Suprapubic skin (tissue), 4 donors: ENCODE results near the gene EXPH5.

Source experiments
- EP300 ChIP-seq: sonication (generic); formaldehyde crosslinking; IDR thresholded peaks from one replicate; pipeline ENCODE4 v1.6.1; 2017; ENCODE audit warnings: antibody characterized with exemption
- POLR2AphosphoS5 ChIP-seq, 3 donors: sonication (generic); formaldehyde crosslinking; IDR thresholded peaks; one replicate each; pipeline ENCODE4 v1.6.1; 2017; ENCODE audit warnings: antibody characterized with exemption in 3 of 3
- TF ChIP-seq, protein P1 (sequence below), 2 donors: fragments of 200-600 bp in 1 of 2; fragments of 450-650 bp in 1 of 2; sonication (generic) in 1 of 2; IDR thresholded peaks; one replicate each; pipeline ENCODE4 v1.5.1; 2016 to 2019; ENCODE audit warnings: antibody characterized with exemption in 2 of 2, mild to moderate bottlenecking in 1 of 2, moderate library complexity in 1 of 2

DNA sequence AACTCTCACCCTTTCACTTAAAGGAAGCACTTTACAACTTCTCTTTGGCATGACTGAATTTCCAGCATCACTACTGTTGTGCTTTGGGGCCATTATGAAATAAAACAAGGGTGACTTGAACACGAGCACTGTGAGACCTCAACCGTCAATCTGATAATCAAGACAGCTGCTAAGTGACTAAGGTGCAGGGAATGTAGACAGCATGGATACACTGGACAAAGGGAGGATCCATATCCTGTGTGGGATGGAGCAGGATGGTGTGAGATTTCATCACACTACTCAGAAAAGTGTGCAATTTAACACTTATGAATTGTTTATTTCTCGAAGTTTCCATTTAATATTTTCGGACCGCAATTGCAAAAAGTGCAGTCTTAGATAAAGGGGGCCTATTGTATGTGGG lies 16.1 kb upstream of the EXPH5 start:
- TF ChIP-seq, protein P1, sequence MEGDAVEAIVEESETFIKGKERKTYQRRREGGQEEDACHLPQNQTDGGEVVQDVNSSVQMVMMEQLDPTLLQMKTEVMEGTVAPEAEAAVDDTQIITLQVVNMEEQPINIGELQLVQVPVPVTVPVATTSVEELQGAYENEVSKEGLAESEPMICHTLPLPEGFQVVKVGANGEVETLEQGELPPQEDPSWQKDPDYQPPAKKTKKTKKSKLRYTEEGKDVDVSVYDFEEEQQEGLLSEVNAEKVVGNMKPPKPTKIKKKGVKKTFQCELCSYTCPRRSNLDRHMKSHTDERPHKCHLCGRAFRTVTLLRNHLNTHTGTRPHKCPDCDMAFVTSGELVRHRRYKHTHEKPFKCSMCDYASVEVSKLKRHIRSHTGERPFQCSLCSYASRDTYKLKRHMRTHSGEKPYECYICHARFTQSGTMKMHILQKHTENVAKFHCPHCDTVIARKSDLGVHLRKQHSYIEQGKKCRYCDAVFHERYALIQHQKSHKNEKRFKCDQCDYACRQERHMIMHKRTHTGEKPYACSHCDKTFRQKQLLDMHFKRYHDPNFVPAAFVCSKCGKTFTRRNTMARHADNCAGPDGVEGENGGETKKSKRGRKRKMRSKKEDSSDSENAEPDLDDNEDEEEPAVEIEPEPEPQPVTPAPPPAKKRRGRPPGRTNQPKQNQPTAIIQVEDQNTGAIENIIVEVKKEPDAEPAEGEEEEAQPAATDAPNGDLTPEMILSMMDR (IDR thresholded peaks at IDR 0.05), result no peak
- TF ChIP-seq EP300 (no peak), POLR2AphosphoS5 (IDR thresholded peaks at IDR 0.05) (no peak)
